ENCODE data around the gene APC.
"Not testable (repeated sequence)": the region's sequence is repeated elsewhere in the genome, so short reads cannot be mapped to it uniquely, and the experiment has no call there.

APC gene

GRCh38 chr5:112709416-112709815, 28.3 kb upstream of the APC start:
- Histone ChIP-seq H3K27ac (peak overlapping the region; percentile 87 to 95), H3K4me3 (peak overlapping the region; percentile 82 to 88), H3K36me3 (no peaks in the 10 kb centered on the region), H3K27me3 (no peaks in the 10 kb centered on the region), H3K9me3 (no peaks in the 10 kb centered on the region), H3K4me1 (peaks cover 0 to 50% (median 24%) of the 10 kb centered on the region in 4 donors)
- TF ChIP-seq, protein P1, sequence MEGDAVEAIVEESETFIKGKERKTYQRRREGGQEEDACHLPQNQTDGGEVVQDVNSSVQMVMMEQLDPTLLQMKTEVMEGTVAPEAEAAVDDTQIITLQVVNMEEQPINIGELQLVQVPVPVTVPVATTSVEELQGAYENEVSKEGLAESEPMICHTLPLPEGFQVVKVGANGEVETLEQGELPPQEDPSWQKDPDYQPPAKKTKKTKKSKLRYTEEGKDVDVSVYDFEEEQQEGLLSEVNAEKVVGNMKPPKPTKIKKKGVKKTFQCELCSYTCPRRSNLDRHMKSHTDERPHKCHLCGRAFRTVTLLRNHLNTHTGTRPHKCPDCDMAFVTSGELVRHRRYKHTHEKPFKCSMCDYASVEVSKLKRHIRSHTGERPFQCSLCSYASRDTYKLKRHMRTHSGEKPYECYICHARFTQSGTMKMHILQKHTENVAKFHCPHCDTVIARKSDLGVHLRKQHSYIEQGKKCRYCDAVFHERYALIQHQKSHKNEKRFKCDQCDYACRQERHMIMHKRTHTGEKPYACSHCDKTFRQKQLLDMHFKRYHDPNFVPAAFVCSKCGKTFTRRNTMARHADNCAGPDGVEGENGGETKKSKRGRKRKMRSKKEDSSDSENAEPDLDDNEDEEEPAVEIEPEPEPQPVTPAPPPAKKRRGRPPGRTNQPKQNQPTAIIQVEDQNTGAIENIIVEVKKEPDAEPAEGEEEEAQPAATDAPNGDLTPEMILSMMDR (IDR thresholded peaks at IDR 0.05), result no peak
- DNase-seq, result no peak
- intact Hi-C loops (cut with DNase I; ENCODE audit: low total_unique reads), result no loop called here

GRCh38 chr5:112710896-112711295, 26.8 kb upstream of the APC start:
- no peak overlapping the region for H3K27ac ChIP-seq
- no peaks in the 10 kb centered on the region for H3K36me3 ChIP-seq
- H3K4me3 ChIP-seq, result no peak overlapping the region
- H3K9me3 ChIP-seq, result no peaks in the 10 kb centered on the region
- TF ChIP-seq, protein P1 (IDR thresholded peaks at IDR 0.05), result no peak
- no peak for DNase-seq
- H3K27me3 ChIP-seq, result no peaks in the 10 kb centered on the region
- intact Hi-C loops (cut with DNase I; ENCODE audit: low total_unique reads), result no loop called here
- peaks cover 0 to 50% (median 24%) of the 10 kb centered on the region in 4 donors for H3K4me1 ChIP-seq

- TF ChIP-seq, protein P1 (IDR thresholded peaks at IDR 0.05), result no peak
- H3K4me3 ChIP-seq, result no peak overlapping the region
- H3K36me3 ChIP-seq, result no peaks in the 10 kb centered on the region
- no peak overlapping the region for H3K27ac ChIP-seq
- intact Hi-C loops (cut with DNase I; ENCODE audit: low total_unique reads), result no loop called here
- no peaks in the 10 kb centered on the region for H3K27me3 ChIP-seq
- H3K4me1 ChIP-seq, result peaks cover 0 to 50% (median 24%) of the 10 kb centered on the region in 4 donors
- no peak for DNase-seq
- H3K9me3 ChIP-seq, result no peaks in the 10 kb centered on the region
These were observed 26.2 kb upstream of the APC start for GRCh38 chr5:112711436-112711835.

DNA sequence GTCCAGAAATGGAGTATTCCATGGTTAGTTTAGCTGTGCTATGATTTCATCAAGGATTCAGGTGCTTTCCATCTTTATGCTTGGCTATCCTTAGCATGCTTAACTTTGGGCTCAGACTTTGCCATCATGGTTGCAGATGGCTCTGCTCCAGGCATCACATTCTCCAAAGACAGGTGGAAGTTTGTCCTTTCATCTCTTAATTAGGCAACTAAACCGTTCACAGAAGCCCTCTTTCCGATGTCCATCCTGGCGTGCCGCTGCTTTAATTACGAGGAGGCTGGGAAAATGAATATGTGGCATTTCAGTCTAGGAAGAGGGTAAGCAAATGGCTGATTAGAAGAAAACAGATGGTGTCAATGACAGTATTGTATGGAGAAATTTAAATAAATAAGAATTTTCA, 24.5 kb upstream of the APC start:
- H3K27ac ChIP-seq, result no peak overlapping the region
- DNase-seq, result no peak
- no peaks in the 10 kb centered on the region for H3K36me3 ChIP-seq
- no peaks in the 10 kb centered on the region for H3K27me3 ChIP-seq
- TF ChIP-seq, protein P1 (IDR thresholded peaks at IDR 0.05), result no peak
- H3K4me3 ChIP-seq, result no peak overlapping the region
- no peaks in the 10 kb centered on the region for H3K9me3 ChIP-seq
- H3K4me1 ChIP-seq, result peaks cover 0 to 46% (median 23%) of the 10 kb centered on the region in 4 donors
- intact Hi-C loops (cut with DNase I; ENCODE audit: low total_unique reads), result no loop called here

GRCh38 chr5:112716895-112717294, 20.8 kb upstream of the APC start:
- DNase-seq; intact Hi-C loops (cut with DNase I; ENCODE audit: low total_unique reads); H3K27me3 ChIP-seq; H3K36me3 ChIP-seq; H3K27ac ChIP-seq; H3K4me3 ChIP-seq; H3K9me3 ChIP-seq: not testable (repeated sequence)
- peaks cover 0 to 16% (median 7%) of the 10 kb centered on the region in 4 donors for H3K4me1 ChIP-seq

DNA sequence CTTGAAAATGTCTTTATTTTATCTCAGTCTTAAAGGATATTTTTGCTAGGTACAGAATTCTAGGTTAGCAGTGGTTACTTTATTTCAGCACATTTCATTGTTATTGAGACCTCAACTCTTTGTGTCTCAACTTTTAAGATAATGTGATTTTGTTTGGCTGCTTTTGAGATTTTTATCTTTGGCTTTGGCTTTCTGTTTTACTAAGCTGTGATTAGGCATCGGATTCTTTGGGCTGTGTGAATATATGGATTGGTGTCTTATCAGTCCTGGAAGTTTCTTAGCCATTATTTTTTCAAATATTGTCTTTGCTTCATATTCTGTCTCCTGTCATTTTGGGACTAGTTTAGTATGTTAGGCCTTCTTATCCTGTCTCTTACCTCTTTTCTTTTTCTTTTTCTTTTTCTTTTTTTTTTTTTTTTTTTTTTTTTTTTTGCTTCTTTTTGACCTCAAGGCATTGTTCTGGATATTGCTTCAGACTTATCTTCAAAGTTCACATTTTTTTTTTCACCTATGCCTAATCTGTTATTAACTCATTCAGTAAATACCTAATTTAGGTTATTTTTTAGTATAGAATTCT, 20.1 kb upstream of the APC start:
- no peaks in the 10 kb centered on the region for H3K27me3 ChIP-seq
- H3K4me1 ChIP-seq, result peaks cover 0 to 13% (median 6%) of the 10 kb centered on the region in 4 donors
- no peaks in the 10 kb centered on the region for H3K36me3 ChIP-seq
- no peak for DNase-seq
- intact Hi-C loops (cut with DNase I; ENCODE audit: low total_unique reads), result no loop called here
- H3K4me3 ChIP-seq, result no peak overlapping the region
- no peaks in the 10 kb centered on the region for H3K9me3 ChIP-seq
- TF ChIP-seq, protein P1 (IDR thresholded peaks at IDR 0.05), result no peak
- H3K27ac ChIP-seq, result no peak overlapping the region

Measured in tibial artery (tissue), 4 donors.